Ovary (tissue), 9 donors: ENCODE data around the gene PDXDC1. TPM values are rescaled to one million over a fixed set of nuclear protein-coding genes. Genes with fewer than 3 reads are reported as not detected.
"Not testable (repeated sequence)": the region's sequence is repeated elsewhere in the genome, so short reads cannot be mapped to it uniquely, and the experiment has no call there.

Experiments used
- DNase-seq, 5 donors: peaks; one replicate each; pipeline ENCODE4 v3.0.0-alpha.2; 2019 to 2020
- H3K27ac ChIP-seq, 2 donors: fragments of 200-600 bp; one replicate each; pipeline versions ENCODE4 v1.5.1 to v1.8.0; 2019 to 2022
- H3K27me3 ChIP-seq: fragments of 200-600 bp; one replicate; pipeline ENCODE4 v1.8.0; 2022
- H3K36me3 ChIP-seq: fragments of 200-600 bp; sonication (generic); one replicate; pipeline ENCODE4 v1.5.1; 2019
- H3K4me1 ChIP-seq: one replicate; pipeline ENCODE4 v1.8.1; 2013; ENCODE audit warnings: mild to moderate bottlenecking, moderate library complexity; ENCODE audit not compliant: insufficient read depth
- H3K4me3 ChIP-seq: fragments of 200-600 bp; sonication (generic); one replicate; pipeline ENCODE4 v1.5.1; 2017
- H3K9me3 ChIP-seq, 2 donors: fragments of 200-600 bp in 1 of 2; sonication (generic) in 1 of 2; one replicate each; pipeline versions ENCODE4 v1.5.1 to v1.8.1; 2013 to 2019; ENCODE audit warnings: mild to moderate bottlenecking in 1 of 2, moderate library complexity in 1 of 2
- WGBS, 3 donors: extraction: QIAGEN DNeasy Blood & Tissue Kit in 1 of 3; methylation state at CpG; one replicate each; pipeline versions ENCODE4 v1.1.5 to v1.1.7; 2013 to 2017; 5-methylcytosine and 5-hydroxymethylcytosine counted together
- intact Hi-C, 4 donors: fragments of 100-400 bp; cut with DNase I; formaldehyde crosslinking; loops; one replicate each; pipeline versions ENCODE4 v1.11.0 to v1.15.1; 2022 to 2023
- polyA plus RNA-seq, 2 donors: library from polyadenylated mRNA; stranded (reverse); fragments of 200-250 nt in 1 of 2; fragments of 350-450 nt in 1 of 2; fragmentation: Illumina TruSeq in 1 of 2; extraction: RNeasy Lipid Tissue Mini Kit (QIAGEN cat#74804) in 1 of 2; gene quantifications; one replicate each; pipeline ENCODE4 v1.2.3, GENCODE V29; 2013 to 2014
- total RNA-seq, 7 donors: library from RNA; depleted of rRNA in 2 of 7; stranded (reverse); fragments of >200 nt in 2 of 7; fragmentation: NEBNext Ultra II Directional in 3 of 7; extraction: Animal tissue kit (Norgen Biotek cat#: 25700) in 3 of 7; gene quantifications; one replicate each; pipeline versions ENCODE4 v1.1.0 to v1.2.4, GENCODE V29; 2016 to 2023
- donor health status: DM: no; HTN: no; CAD: no; lungs with moderate emphysema.
- donor health status: DM: no; HTN: no; CAD: no.
- donor health status: Bipolar disorder and iron deficiency.
- donor health status: DM: yes; HTN: yes; CAD: no.
- donor health status: DM: no; HTN: no; CAD: no.
- donor health status: DM: yes; HTN: yes; CAD: no.

PDXDC1 gene
- total and polyA plus RNA-seq, 9 donors, result 36.9 to 69.3 (median 59.3) TPM

DNA sequence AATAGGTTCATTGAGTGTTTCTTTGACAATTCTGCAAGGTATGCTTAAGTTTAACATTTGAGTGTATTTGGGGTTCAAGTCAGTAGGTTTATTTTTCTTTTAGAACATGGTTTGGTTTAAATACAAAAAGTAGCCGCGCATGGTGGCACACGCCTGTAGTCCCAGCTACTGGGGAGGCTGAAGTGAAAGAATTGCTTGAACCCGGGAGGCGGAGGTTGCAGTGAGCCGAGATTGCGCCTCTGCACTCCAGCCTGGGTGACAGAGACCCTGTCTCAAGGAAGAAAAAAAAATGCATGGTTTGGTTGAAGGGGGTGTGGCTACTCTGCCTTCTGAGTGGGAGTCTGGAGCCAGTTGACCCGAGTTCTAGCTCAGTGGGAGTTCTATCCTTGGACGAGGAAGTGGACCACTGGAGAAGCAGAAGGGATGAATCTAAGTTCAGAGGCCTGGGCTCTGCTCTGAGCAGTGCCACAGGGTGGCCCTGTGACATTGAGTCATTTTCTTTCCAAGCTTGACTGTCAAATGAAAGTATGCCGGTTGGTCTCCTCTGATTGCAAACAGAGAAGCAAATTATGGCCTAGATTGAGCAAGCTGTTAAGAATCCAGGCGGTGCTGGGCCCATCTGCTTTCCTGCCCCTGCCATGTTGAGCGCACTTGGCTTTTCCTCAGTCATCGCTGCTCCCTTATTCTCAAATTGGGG lies 48.7 kb downstream of the PDXDC1 start:
- H3K27ac ChIP-seq, H3K36me3 ChIP-seq, H3K4me3 ChIP-seq, intact Hi-C loops, H3K27me3 ChIP-seq, H3K9me3 ChIP-seq, H3K4me1 ChIP-seq: not testable (repeated sequence)
- 83 to 91% (median 84%) methylated on average over 13 of the region's 13 CpGs for WGBS, 3 donors
- peak in 1 of 5 donors; percentile 6 for DNase-seq

GRCh38 chr16:15024858-15025199 lies 50.0 kb downstream of the PDXDC1 start:
- H3K27ac ChIP-seq, H3K4me3 ChIP-seq, H3K36me3 ChIP-seq, H3K27me3 ChIP-seq, H3K9me3 ChIP-seq, intact Hi-C loops, H3K4me1 ChIP-seq: not testable (repeated sequence)
- whole genome bisulfite sequencing, 3 donors, result 61 to 64% (median 61%) methylated on average over 1 of the region's 1 CpG
- peak in 1 of 5 donors; percentile 5 for DNase-seq

DNA sequence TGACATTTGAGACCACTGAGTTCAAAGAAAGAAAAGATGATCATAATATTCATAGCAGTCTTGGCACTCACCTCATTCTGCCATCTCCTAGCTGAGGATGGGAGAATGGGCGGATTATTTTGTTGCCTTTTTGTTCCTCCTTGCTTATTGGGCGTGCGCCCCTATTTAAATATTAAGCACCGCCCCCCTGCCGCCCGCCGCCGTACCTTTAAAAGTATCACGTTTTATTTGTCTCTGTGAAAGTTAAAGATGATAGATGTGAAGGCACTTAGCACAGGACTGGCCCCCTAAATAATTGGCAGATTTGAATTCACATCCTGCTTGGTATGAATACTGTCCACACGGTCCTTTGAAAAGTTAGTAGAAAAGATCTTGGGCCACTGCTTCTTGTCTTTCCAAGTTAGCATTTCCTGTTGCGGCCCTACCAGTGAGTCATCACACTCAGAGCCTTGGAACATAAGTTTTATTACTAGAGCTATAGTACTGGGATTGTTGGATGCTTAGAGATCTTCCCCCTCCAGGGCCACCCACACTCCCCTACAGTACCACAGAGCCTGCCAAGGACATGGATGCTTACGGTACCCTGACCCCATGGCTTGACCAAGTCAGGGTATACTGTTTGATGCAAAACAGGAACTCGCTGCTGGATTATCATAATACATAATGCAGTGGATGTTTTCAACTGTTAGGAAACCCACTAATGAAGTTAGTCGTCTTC lies 50.6 kb downstream of the PDXDC1 start:
- H3K27me3 ChIP-seq, H3K9me3 ChIP-seq, H3K36me3 ChIP-seq, H3K4me3 ChIP-seq, H3K4me1 ChIP-seq, H3K27ac ChIP-seq, intact Hi-C loops: not testable (repeated sequence)
- 55 to 61% (median 56%) methylated on average over 14 of the region's 14 CpGs for WGBS, 3 donors
- peak in 3 of 5 donors; percentile 25 to 59 (median 43) for DNase-seq

DNA sequence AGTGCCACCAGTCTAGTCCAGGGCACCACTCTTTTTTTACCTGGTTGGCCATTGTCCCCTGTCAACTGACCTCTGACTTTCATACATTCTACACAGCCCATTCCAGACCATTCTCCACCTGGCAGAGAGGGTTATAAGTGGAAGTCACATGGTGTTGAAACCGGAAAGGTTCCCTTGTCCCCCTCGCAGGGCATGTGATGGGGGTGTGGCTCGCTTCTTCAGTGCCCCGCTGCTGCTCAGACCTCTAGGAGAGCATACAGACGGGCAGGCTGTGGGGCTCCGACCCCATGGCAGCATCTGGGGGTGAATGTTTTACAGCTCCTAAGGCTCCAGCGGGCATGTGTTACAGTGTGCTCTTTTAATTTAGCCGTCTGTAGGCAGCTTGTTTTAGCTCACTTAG lies 52.2 kb downstream of the PDXDC1 start:
- peak in 1 of 5 donors; percentile 6 for DNase-seq
- H3K4me3 ChIP-seq, H3K36me3 ChIP-seq, H3K4me1 ChIP-seq, H3K27me3 ChIP-seq, H3K9me3 ChIP-seq, intact Hi-C loops, H3K27ac ChIP-seq: not testable (repeated sequence)
- WGBS, 3 donors, result 78 to 92% (median 87%) methylated on average over 6 to 8 of the region's 8 CpGs

DNA sequence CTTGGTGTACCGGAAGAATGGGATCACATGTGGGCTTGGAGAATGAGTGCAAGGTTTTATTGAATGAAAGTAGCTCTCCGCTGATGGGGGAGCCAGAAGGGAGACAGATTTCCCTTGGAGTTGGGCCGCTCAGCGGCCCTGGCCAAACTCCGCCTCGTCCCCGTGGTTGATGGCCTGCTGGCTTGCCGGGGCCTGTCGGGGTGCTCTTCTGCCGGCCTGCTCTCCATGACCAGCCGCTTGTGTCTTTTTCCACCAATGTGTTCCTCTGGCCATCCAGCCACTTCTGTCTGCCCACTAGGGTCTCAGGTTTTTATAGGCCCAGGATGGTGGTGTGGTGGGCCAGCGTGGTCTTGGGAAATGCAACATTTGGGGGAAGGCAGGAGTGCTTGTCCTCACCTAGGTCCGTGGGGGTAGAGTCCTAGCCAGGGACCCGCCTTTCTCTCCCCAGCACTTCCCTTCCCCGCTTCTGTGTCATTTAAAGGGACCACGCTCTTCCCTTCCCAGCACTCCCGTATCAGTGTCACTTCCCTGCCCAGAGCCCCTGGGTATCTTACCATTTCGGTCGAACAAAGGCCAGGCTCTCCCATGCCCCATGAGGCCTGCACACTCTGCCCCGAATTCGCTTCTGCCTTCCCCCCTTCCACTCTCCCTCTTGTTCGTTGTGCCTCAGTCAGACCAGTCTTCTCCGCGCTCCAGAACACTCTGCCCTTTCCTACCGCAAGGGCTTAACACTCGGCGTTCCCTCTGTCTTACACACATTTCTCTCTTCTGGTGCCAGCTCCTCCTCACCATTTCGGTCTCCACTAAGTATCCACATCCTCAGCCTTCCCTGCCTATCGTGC lies 52.9 kb downstream of the PDXDC1 start:
- DNase-seq, result peak in 1 of 5 donors; percentile 20
- H3K4me3 ChIP-seq, H3K9me3 ChIP-seq, intact Hi-C loops, H3K36me3 ChIP-seq, H3K27ac ChIP-seq, H3K27me3 ChIP-seq, H3K4me1 ChIP-seq: not testable (repeated sequence)
- WGBS, 3 donors, result 87 to 90% (median 88%) methylated on average over 29 of the region's 29 CpGs

GRCh38 chr16:15028345-15028715 lies 53.5 kb downstream of the PDXDC1 start:
- not testable (repeated sequence) for H3K9me3 ChIP-seq

GRCh38 chr16:15028801-15029698 lies 54.2 kb downstream of the PDXDC1 start:
- H3K27ac ChIP-seq, H3K4me3 ChIP-seq, H3K4me1 ChIP-seq, H3K9me3 ChIP-seq, intact Hi-C loops, H3K36me3 ChIP-seq, H3K27me3 ChIP-seq: not testable (repeated sequence)
- 79 to 91% (median 80%) methylated on average over 25 to 27 of the region's 27 CpGs for WGBS, 3 donors
- peak in 1 of 5 donors; percentile 19 for DNase-seq

More at GRCh38 chr16:15028345-15028715, 53.5 kb downstream of the PDXDC1 start:
- H3K4me1 ChIP-seq, H3K36me3 ChIP-seq, H3K27ac ChIP-seq, H3K4me3 ChIP-seq, H3K27me3 ChIP-seq, intact Hi-C loops: not testable (repeated sequence)
- WGBS, 3 donors, result 91 to 96% (median 92%) methylated on average over 6 of the region's 6 CpGs
- DNase-seq, result peak in 1 of 5 donors; percentile 10

DNA sequence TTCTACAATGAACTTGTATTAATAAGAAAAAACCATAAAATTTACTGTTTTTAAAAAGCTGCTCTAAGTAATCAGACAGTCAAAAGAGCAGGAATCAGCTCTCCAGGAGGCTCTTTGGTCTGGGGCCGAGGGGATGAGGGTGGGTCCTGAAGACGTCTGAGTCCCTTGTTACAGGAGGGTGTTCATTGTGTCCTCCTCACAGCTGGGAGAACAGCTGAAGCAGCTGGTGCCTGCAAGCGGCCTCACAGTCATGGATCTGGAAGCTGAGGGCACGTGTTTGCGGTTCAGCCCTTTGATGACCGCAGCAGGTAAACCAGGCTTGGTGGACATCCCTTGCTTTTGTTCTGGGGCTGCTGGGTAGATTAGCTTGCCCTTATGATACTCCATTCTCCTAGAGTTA lies 54.9 kb downstream of the PDXDC1 start:
- H3K4me3 ChIP-seq, H3K36me3 ChIP-seq, H3K4me1 ChIP-seq, intact Hi-C loops, H3K9me3 ChIP-seq, H3K27ac ChIP-seq, H3K27me3 ChIP-seq: not testable (repeated sequence)
- 78 to 86% (median 83%) methylated on average over 6 of the region's 6 CpGs for WGBS, 3 donors
- DNase-seq, result peak in 1 of 5 donors; percentile 14
